HG03159 (cell line): ENCODE data around the gene MAML2.
"Not testable (repeated sequence)": the region's sequence is repeated elsewhere in the genome, so short reads cannot be mapped to it uniquely, and the experiment has no call there.

Source experiments
- ATAC-seq: cut with Tn5 transposase; IDR thresholded peaks from one replicate; pipeline ENCODE4 v1.9.1; 2021; ENCODE audit warnings: mild to moderate bottlenecking, moderate library complexity; ENCODE audit not compliant: unreplicated experiment

Gene MAML2

GRCh38 chr11:96294289-96294688 is 48.7 kb downstream of the MAML2 start:
- ATAC-seq, result no peak

DNA sequence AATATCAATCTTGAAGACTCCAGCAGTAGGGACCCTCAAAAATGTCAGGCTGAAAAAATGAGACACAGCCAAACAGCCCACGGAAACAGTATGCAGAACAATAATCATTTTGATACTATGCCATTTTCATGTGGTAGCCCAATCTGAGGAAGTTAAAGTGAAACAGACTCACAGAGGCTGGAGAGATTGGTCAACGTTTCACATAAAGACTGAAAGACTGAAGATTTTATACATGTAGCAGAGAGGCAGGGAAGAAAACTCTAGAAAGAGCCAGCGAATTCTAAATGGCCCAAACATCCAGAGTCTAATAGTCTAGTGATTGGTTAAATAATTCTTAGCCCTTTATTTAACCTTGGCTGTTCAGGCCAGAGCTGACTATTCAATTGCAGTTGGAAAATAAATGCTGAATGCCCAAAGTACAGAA is 49.4 kb downstream of the MAML2 start:
- peak; percentile 95 for ATAC-seq

DNA sequence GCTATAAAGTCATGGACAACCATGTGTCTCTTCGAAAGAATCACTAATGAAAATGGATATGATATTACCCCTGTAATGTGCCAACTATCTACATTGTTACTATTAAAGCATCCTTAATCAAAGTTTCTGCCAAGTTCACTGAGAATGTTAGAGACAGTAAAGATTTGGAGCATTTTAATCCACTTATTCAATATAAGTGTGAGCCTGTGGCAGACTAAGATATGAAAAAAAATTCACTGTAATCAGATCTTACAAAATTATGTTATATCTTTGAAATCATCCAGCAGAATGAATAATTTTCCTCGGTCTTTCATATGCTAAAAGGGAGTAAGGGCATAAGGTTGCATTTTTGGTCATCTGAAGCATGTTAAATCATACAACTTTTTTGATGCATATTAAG is 49.9 kb downstream of the MAML2 start:
- no peak for ATAC-seq

DNA sequence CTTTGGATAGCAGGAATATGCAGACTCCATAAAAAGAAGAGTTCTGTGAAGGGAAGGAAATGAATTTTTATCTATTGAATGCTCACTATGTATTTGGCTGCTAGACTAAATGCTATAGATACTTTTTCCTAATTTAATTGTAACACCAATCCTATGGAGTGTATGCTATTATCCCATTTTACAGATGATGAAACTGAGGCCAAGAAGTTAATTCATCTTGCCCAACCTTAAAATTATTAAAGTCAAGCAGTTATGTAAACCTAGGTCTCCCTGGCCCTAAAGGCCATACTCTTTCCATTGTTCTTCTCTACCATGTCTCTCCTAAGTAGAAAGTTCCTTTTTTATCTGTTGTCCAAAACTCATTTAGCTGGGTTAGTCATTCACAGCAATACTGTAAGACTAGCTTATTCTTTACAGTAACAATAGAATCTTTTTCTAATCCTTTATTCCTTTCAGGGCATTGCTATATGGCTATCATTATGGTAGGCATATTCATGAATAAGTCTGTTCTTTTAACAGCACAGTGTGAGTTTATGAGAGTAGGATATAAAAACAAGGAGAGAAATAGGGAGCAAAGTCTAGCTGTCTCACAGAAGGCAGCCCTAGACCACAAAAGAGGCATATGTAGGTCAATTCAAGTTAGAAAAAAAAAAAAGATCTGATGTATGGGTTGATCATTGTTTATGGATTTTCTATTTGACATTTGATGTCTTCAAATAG is 50.5 kb downstream of the MAML2 start:
- no peak for ATAC-seq

- no peak for ATAC-seq
These were observed 52.4 kb downstream of the MAML2 start for GRCh38 chr11:96290631-96291030.

DNA sequence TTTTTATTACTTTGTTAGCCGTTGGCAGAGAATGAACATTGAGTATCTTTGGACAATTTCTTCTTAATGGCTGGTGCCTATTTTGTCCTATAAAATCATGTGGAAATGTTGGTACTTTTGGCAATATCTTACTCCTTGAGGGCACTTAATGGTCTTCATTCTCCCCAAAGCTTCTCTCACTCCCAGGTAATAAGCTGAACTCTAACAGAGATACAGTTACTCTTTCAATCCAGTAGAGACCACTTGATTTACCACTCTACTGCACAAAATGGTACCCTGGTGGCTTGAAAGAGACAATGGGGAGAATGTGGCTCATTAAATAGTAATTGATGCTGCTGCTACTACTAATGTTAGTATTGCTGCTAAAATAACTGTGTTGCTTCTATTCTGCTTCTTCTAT is 53.0 kb downstream of the MAML2 start:
- ATAC-seq, result no peak

DNA sequence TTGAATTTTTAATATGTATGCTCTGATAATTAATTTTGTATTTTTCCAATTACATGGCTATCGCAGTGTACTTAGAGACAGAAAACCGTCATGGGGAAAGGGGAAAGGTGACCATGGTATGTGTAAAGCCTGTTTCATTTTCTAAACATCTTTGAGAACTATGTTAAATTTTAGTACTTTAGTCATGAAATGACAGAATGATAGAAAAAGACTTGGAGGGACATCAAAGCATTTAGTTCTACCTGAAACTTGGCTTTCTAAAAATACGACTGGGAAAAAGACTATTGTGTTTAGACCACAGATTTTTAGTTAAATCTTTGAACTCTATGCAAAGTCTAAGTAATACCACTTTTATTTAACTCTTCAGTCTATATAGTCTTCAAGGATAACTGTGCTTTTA is 54.1 kb downstream of the MAML2 start:
- no peak for ATAC-seq

- ATAC-seq, result no peak
These were observed 55.1 kb downstream of the MAML2 start for GRCh38 chr11:96287822-96288439.

GRCh38 chr11:96285985-96286384 is 57.0 kb downstream of the MAML2 start:
- not testable (repeated sequence) for ATAC-seq

GRCh38 chr11:96284917-96285316 is 58.1 kb downstream of the MAML2 start:
- ATAC-seq, result no peak

GRCh38 chr11:96284401-96284800 is 58.6 kb downstream of the MAML2 start:
- ATAC-seq, result no peak

DNA sequence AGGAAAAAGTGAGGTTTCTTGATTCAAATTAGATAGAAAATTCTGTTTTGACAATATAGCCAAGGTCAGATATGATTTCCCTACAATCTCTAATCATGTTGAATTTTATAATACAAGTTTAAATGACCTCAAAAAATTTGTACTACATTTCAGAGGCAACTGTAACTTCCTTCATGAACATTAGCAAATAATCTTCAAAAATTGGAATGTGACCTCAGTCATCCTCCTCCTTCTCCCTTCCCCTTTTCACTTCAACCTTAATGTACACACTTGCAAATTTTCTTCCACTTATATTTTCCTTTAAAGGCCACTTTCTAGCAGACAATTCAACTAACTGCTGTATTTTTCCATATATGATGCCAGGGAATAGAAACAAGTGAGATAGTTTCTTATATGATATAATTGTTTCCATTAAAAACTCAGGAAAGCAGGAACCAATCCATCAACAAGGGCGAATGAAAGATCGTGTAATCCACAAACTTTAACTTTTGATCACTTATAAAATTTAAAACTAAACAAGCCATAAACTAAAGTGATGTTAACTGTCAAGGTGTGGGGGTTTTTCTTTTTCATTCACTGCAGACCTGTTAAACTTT is 60.3 kb downstream of the MAML2 start:
- no peak for ATAC-seq

GRCh38 chr11:96280444-96280843 is 62.6 kb downstream of the MAML2 start:
- no peak for ATAC-seq

DNA sequence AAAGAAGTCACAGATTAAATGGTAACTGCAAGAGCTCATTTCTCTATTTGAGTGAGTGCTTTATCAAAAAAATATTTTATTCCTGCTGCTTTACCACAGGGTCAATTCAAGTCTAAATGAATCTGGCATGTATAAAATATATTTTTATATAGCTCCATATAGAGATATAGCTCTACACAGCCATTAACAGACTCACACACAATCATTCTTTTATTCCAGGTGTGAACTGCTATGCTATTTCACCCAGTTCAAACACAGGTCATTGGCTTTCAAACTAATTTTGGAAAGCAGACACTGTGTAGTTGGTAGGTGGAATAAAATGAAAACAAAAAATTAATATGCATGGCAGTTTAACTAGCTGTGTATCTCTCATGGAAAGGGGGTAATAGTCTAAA is 63.1 kb downstream of the MAML2 start:
- no peak for ATAC-seq

GRCh38 chr11:96279018-96279895 is 63.7 kb downstream of the MAML2 start:
- no peak for ATAC-seq

GRCh38 chr11:96278039-96278897 is 64.7 kb downstream of the MAML2 start:
- no peak for ATAC-seq

- no peak for ATAC-seq
These were observed 65.3 kb downstream of the MAML2 start for GRCh38 chr11:96277696-96278038.

DNA sequence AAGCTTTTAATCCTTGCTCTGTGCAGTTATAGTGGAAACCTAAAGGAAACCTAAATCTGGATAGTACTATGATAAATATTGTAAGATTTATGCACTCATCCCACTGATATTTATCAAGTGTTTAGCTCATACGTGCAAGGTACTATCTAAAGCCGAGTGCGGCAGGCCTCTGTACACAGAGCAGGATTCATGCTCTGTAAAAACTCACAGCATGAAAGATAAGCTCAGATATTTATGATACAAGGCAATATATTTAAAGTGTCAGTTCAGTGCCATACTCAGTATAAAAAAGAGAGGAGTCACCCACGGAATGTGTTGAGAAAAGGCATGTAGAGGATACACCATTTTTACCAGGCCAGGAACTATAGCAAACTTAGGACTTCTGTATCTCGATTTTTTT is 66.2 kb downstream of the MAML2 start:
- ATAC-seq, result no peak

DNA sequence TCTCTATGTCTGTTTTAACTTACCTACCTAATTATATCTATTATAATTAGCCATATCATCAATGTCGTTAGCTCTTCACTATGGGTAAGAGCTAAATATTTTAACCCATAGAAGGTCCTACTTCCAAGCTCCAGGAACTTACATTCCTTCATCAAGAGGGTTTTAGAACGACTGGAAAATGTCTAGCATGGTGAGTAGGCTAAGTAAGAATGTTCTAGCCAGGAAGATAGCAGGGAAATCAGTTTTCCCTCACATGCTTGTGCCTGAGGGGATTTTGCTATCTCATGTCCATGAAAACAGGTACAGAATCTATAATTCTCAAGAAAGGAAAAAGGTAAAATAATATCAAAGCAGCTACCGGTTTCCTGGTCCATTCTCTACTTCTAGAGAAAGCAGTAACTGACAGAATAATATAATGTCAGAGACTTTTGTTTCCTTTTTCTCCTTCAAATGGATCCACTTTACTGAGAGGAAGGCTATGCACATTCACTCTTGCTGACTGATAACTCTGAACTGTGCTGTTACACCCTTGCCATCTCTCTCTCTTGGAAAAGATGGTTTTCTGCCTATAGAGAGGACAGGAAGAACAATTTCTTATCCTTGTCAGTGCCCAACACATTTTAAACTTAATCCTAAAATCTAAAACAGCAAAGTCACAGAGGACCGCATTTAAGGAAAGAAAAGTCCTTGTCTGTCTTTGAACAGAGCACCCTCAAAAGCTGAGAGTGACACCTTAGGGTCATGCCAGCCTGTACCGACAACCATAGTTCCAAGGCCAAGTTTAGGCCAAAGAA is 67.0 kb downstream of the MAML2 start:
- ATAC-seq, result no peak

GRCh38 chr11:96273507-96273906 is 69.5 kb downstream of the MAML2 start:
- ATAC-seq, result no peak
